AG04450 (cell line): Measurements from ENCODE around the gene OR51E2. TPM values are rescaled to one million over a fixed set of nuclear protein-coding genes. Genes with fewer than 3 reads are reported as not detected.

ENCODE experiments used
- CTCF ChIA-PET: fragments of 300-600, 350-600 bp; formaldehyde crosslinking; extraction: SDS; loops from one replicate; lab custom pipeline; 2022; ENCODE audit warnings: antibody characterized with exemption, inconsistent platforms; lab: Charles Lee
- POLR2A ChIA-PET: fragments of 350-600 bp; formaldehyde crosslinking; extraction: SDS; loops from one replicate; lab custom pipeline; 2021; ENCODE audit warnings: antibody characterized with exemption, inconsistent platforms; lab: Yijun Ruan, JAX
- DNase-seq: peaks from one replicate; pipeline ENCODE4 v3.0.0-alpha.2; 2011; ENCODE audit warnings: low read depth, low spot score
- H3K27ac ChIP-seq: one replicate; pipeline ENCODE4 v1.5.1; 2012; ENCODE audit warnings: low read depth, low read length, control low read depth
- H3K27me3 ChIP-seq: one replicate; pipeline ENCODE4 v1.6.0; 2012; ENCODE audit warnings: low read length; ENCODE audit not compliant: control insufficient read depth, insufficient read depth
- H3K4me3 ChIP-seq: 2 replicates; pipeline ENCODE4 v1.5.1; 2011; ENCODE audit warnings: mild to moderate bottlenecking, low read depth, low read length, control low read depth
- H3K9me3 ChIP-seq: 2 replicates; pipeline ENCODE4 v1.5.1; 2012; ENCODE audit warnings: low read length; ENCODE audit not compliant: control insufficient read depth, insufficient read depth
- polyA plus RNA-seq: library from polyadenylated mRNA; depleted of rRNA; stranded (reverse); fragments of >200 nt; gene quantifications from 2 replicates; pipeline ENCODE4 v1.2.3, GENCODE V29; 2011
- TF ChIP-seq, protein P1 (sequence below): IDR thresholded peaks from 2 replicates; pipeline ENCODE4 v1.5.1; 2011; ENCODE audit warnings: low read depth, low read length, control low read depth, inconsistent platforms

OR51E2 gene
- polyA plus RNA-seq, 1 experiment, result 0.77 TPM

DNA sequence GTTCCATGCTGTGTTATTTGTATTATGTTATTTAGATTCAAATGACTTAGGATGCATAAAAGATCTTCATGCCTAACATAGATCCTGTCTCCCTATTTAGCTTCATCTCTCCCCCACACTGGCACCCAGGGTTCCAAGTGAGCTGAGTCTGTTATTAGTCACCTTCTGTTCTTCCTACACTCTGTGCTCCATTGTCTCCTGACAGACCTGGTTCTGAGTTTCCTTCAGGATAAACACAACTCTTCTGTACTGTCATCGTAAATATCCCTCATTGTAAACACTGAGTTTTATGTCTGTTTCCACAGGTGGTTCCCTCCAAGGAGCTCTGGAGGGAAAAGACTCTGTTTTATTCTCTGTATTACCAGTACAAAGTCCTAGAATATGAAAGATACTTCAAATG lies 15.6 kb upstream of the OR51E2 start:
- Histone ChIP-seq H3K27ac (no peak overlapping the region), H3K9me3 (no peaks in the 10 kb centered on the region), H3K4me3 (no peak overlapping the region), H3K27me3 (no peaks in the 10 kb centered on the region)
- TF ChIP-seq, protein P1, sequence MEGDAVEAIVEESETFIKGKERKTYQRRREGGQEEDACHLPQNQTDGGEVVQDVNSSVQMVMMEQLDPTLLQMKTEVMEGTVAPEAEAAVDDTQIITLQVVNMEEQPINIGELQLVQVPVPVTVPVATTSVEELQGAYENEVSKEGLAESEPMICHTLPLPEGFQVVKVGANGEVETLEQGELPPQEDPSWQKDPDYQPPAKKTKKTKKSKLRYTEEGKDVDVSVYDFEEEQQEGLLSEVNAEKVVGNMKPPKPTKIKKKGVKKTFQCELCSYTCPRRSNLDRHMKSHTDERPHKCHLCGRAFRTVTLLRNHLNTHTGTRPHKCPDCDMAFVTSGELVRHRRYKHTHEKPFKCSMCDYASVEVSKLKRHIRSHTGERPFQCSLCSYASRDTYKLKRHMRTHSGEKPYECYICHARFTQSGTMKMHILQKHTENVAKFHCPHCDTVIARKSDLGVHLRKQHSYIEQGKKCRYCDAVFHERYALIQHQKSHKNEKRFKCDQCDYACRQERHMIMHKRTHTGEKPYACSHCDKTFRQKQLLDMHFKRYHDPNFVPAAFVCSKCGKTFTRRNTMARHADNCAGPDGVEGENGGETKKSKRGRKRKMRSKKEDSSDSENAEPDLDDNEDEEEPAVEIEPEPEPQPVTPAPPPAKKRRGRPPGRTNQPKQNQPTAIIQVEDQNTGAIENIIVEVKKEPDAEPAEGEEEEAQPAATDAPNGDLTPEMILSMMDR, result no peak
- CTCF ChIA-PET, result interaction anchor here (0.7 to 2.7 kb wide), 2 partner anchors 16 to 77 kb away, joined by 3 to 11 read pairs; partner anchors contain the start of genes OR51D1 and OR51E2
- DNase-seq, result no peak
- POLR2A ChIA-PET, result no interaction called here

DNA sequence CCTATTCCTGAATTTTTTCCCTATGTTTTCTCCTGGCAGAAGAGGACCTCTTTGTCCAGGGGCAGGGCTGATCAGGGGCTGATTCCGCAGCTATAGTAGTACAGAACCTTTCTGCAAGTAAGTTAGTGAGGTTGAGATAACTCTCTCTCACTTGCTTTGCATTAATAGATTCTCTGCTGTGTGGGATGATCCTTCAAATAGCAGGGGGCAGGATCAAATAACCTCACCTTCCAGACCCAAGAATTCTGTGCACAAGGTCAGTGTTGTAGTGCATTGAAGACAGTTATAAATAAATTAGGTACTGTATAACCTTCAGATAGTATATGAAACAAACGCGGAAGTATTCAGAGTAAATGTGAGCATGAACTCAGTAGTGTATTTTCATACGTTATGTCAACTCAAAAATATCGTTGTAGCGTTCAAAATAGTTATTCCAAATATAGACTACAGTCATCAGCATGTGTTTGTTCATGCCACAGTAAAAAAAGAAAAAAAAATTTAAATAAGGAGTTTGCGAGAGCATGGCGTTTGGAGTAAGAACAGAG lies 7.2 kb upstream of the OR51E2 start:
- POLR2A ChIA-PET, result no interaction called here
- no peak overlapping the region for H3K27ac ChIP-seq
- CTCF ChIA-PET, result no interaction called here

DNA sequence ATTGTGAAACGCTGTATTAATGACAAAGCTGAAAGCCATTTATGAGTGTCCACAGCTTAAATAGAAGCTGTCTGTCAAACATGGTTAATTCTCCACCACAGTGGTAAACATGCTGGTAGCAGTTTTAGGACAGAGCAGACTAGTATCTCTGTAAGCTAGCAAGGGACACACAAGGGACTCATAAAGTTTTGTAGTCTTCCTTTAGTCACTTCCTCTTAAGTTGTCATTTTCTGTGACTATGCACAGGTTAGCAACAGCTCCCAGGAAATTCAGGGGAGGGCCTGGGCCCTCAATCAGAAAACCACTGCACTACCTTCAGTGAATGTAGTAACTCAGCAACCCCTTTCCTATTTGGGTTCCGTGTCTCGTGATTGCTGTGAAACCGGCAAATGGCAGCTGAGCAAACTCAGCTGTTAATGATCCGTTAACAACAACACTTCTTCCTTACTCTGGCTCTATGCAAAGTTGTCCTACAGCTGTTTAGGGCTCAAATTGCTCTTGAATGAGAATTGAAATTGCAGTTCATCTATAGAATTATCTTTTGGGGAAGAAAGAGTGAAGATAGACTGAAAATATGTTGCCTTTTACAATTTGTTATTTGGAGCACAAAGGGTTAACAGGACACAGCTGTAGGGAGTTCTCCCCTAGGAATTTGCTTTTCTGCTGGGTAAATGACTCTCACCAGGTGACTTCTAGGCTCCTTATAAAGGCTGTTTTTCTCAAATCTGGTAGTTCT lies 6.6 kb upstream of the OR51E2 start, which contains the start of gene MMP26:
TSS of gene MMP26 (plus strand) at position 731 of the 736 bp plus-strand sequence.
- DNase-seq, result no peak
- Histone ChIP-seq H3K27ac (no peak within 1 kb of the TSS), H3K4me3 (no peak within 1 kb of the TSS), H3K27me3 (no peaks in the 10 kb centered on the region), H3K9me3 (no peaks in the 10 kb centered on the region)
- POLR2A ChIA-PET, result no interaction called here
- TF ChIP-seq, protein P1, result no peak
- CTCF ChIA-PET, result no interaction called here

More for the DNA sequence above, 7.2 kb upstream of the OR51E2 start:
- DNase-seq, result no peak
- Histone ChIP-seq H3K9me3 (no peaks in the 10 kb centered on the region), H3K27me3 (no peaks in the 10 kb centered on the region), H3K4me3 (no peak overlapping the region)
- TF ChIP-seq, protein P1, result no peak

DNA sequence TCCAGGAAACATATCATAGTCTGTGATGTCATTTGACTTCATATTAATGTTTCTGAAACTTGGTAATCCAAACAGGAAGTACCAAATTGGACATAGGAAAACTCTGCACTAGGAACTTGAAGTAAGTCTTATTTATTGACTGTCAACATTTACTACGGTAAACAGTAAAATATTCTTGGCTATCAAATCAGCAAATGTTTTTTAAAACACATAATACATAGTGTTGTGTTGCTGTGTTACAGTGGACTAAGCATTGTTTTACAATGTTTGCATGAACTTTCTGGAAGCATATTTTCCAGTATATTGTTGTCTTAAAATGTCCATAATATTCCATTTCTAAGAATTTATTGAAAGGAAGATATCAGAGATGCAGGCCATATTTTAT lies 2.8 kb upstream of the OR51E2 start:
- no peak overlapping the region for H3K27ac ChIP-seq
- no peaks in the 10 kb centered on the region for H3K9me3 ChIP-seq
- TF ChIP-seq, protein P1, result no peak
- DNase-seq, result no peak
- H3K27me3 ChIP-seq, result no peaks in the 10 kb centered on the region
- ChIA-PET CTCF (interaction anchor here (1.1 kb wide), 1 partner anchor 63 kb away, joined by 4 read pairs; the partner anchor contains the start of gene OR51D1), POLR2A (no interaction called here)
- H3K4me3 ChIP-seq, result no peak overlapping the region
